ENCODE measurements around the gene KIFC3.
A peak's percentile ranks its signal among the peaks of the same experiment; 100 is the strongest.

The KIFC3 gene

GRCh38 chr16:57759131-57759530, 43.2 kb downstream of the KIFC3 start:
- POLR2A ChIA-PET, result no interaction called here
- CTCF ChIA-PET, result interaction anchor here (1.5 to 3.0 kb wide), 2 partner anchors 105 to 363 kb away, joined by 4 to 14 read pairs; no protein-coding TSS in a partner anchor
- H3K27ac ChIP-seq (ENCODE audit: extremely low read depth, low read depth, low read length), result no peak overlapping the region
- no peak for TF ChIP-seq BCL11B (tag by site-specific recombination; IDR thresholded peaks at IDR 0.05; ENCODE audit: low read depth)
- TF ChIP-seq ZIC2 (tag by site-specific recombination; IDR thresholded peaks at IDR 0.05), result no peak
- TF ChIP-seq TRIM28 (IDR thresholded peaks at IDR 0.05; ENCODE audit: borderline replicate concordance, low read length), result no peak
- H3K36me3 ChIP-seq (ENCODE audit: control insufficient read depth in 2 of 2, insufficient read depth in 1 of 2, low read length in 2 of 2), result peaks cover 0 to 61% of the 10 kb centered on the region in 2 experiments; a peak in 1 of 3 replicates
- H3K4me1 ChIP-seq (ENCODE audit: control insufficient read depth, insufficient read depth, low read length), result no peaks in the 10 kb centered on the region
- H3K9me3 ChIP-seq (ENCODE audit: control insufficient read depth, insufficient read depth, low read depth, low read length), result no peaks in the 10 kb centered on the region
- H3K4me3 ChIP-seq (ENCODE audit: low read depth, low read length), result no peak overlapping the region

- ChIA-PET CTCF (interaction anchor here (0.5 to 3.3 kb wide), 9 partner anchors 13 to 363 kb away, joined by 3 to 20 read pairs (median 3); partner anchors contain the start of gene KATNB1), POLR2A (no interaction called here)
- Histone ChIP-seq H3K9me3 (ENCODE audit: control insufficient read depth, insufficient read depth, low read depth, low read length) (no peaks in the 10 kb centered on the region), H3K4me1 (ENCODE audit: control insufficient read depth, insufficient read depth, low read length) (no peaks in the 10 kb centered on the region), H3K36me3 (ENCODE audit: control insufficient read depth in 2 of 2, insufficient read depth in 1 of 2, low read length in 2 of 2) (peaks cover 0 to 67% of the 10 kb centered on the region in 2 experiments; a peak in 1 of 3 replicates), H3K27ac (ENCODE audit: extremely low read depth, low read depth, low read length) (no peak overlapping the region), H3K4me3 (ENCODE audit: low read depth, low read length) (no peak overlapping the region)
- TF ChIP-seq ZNF596 (tag by site-specific recombination; IDR thresholded peaks at IDR 0.05) (no peak), ZIC2 (tag by site-specific recombination; IDR thresholded peaks at IDR 0.05) (peak; percentile 92), ZNF571 (tag by site-specific recombination; IDR thresholded peaks at IDR 0.05) (no peak), ZNF830 (tag by site-specific recombination; IDR thresholded peaks at IDR 0.05; ENCODE audit: low read depth) (no peak), ZNF335 (tag by site-specific recombination; conservative IDR thresholded peaks at IDR 0.05) (no peak; the same call in 1 of the 2 replicates), ZBTB1 (tag by site-specific recombination; IDR thresholded peaks at IDR 0.05) (no peak), KLF17 (tag by site-specific recombination; IDR thresholded peaks at IDR 0.05) (no peak), EGR2 (tag by site-specific recombination; IDR thresholded peaks at IDR 0.05; ENCODE audit: low read depth) (peak; percentile 90), ZNF214 (tag by site-specific recombination; IDR thresholded peaks at IDR 0.05; ENCODE audit: borderline replicate concordance) (no peak), SCRT1 (tag by site-specific recombination; IDR thresholded peaks at IDR 0.05; ENCODE audit: borderline replicate concordance) (no peak), ZNF580 (tag by site-specific recombination; IDR thresholded peaks at IDR 0.05) (no peak), ZBTB44 (tag by site-specific recombination; IDR thresholded peaks at IDR 0.05) (0 out of 2 replicates have a peak, but pooled peaks have one; percentile 9), MYNN (tag by site-specific recombination; IDR thresholded peaks at IDR 0.05; ENCODE audit: borderline replicate concordance) (no peak), ZNF23 (tag by site-specific recombination; IDR thresholded peaks at IDR 0.05; ENCODE audit: borderline replicate concordance) (no peak), ELK4 (IDR thresholded peaks at IDR 0.05; ENCODE audit: borderline replicate concordance, low read depth, low read length) (no peak), PRDM2 (tag by site-specific recombination; IDR thresholded peaks at IDR 0.05; ENCODE audit: borderline replicate concordance) (no peak), BCL11B (tag by site-specific recombination; IDR thresholded peaks at IDR 0.05; ENCODE audit: low read depth) (no peak), ZNF211 (tag by site-specific recombination; IDR thresholded peaks at IDR 0.05; ENCODE audit: low read depth) (no peak), ZNF544 (tag by site-specific recombination; IDR thresholded peaks at IDR 0.05) (no peak), ZNF621 (tag by site-specific recombination; IDR thresholded peaks at IDR 0.05) (no peak), ZNF664 (tag by site-specific recombination; IDR thresholded peaks at IDR 0.05) (no peak), YY2 (tag by site-specific recombination; IDR thresholded peaks at IDR 0.05) (no peak), ZFHX2 (tag by site-specific recombination; conservative IDR thresholded peaks at IDR 0.05) (peak; percentile 94)
Measured at GRCh38 chr16:57758331-57759117, 43.8 kb downstream of the KIFC3 start.
